Naive thymus-derived CD4-positive, alpha-beta T cell (primary cell): Measurements from ENCODE around the gene C1QC. TPM values are rescaled to one million over a fixed set of nuclear protein-coding genes. Genes with fewer than 3 reads are reported as not detected.

ENCODE experiments used
- ATAC-seq: fragments of 150-1000 bp; cut with Tn5 transposase; 2 replicates; pipeline ENCODE4 v1.10.0; 2021; ENCODE audit warnings: mild to moderate bottlenecking, moderate library complexity
- CTCF ChIA-PET: fragments of 350-600 bp; sonication (Branson Sonifier 250); formaldehyde crosslinking; loops from one replicate; lab custom pipeline; 2021; ENCODE audit warnings: antibody characterized with exemption; lab: Charles Lee
- POLR2A ChIA-PET: fragments of 350-600 bp; sonication (Branson Sonifier 250); formaldehyde crosslinking; loops from one replicate; lab custom pipeline; 2021; ENCODE audit warnings: antibody characterized with exemption, inconsistent platforms; lab: Charles Lee
- DNase-seq, 9 donors: peaks; one replicate each; pipeline versions ENCODE4 v3.0.0 to v3.0.0-alpha.2; 2020 to 2022; ENCODE audit warnings: mixed read lengths in 1 of 9
- H3K27ac ChIP-seq: one replicate; pipeline ENCODE4 v1.7.0; 2013; ENCODE audit warnings: mild to moderate bottlenecking, low read depth, low read length, moderate library complexity
- H3K27me3 ChIP-seq, 2 donors: one replicate each; pipeline ENCODE4 v1.7.0; 2013; ENCODE audit warnings: low read length in 2 of 2, mild to moderate bottlenecking in 2 of 2, moderate library complexity in 2 of 2; ENCODE audit not compliant: control insufficient read depth in 2 of 2, insufficient read depth in 2 of 2
- H3K36me3 ChIP-seq, 3 experiments: 1 replicate in 2 of 3; 2 replicates in 1 of 3; pipeline ENCODE4 v1.7.0; 2013; ENCODE audit warnings: low read length in 3 of 3, mild to moderate bottlenecking in 3 of 3, moderate library complexity in 1 of 3; ENCODE audit not compliant: insufficient read depth in 3 of 3, control insufficient read depth in 2 of 3
- H3K4me1 ChIP-seq, 2 donors: one replicate each; pipeline ENCODE4 v1.7.0; 2013; ENCODE audit warnings: low read length in 2 of 2, mild to moderate bottlenecking in 2 of 2, moderate library complexity in 1 of 2; ENCODE audit not compliant: control insufficient read depth in 2 of 2, insufficient read depth in 2 of 2
- H3K4me3 ChIP-seq: 2 replicates; pipeline ENCODE4 v1.7.0; 2013; ENCODE audit warnings: mild to moderate bottlenecking, low read length
- H3K9me3 ChIP-seq, 3 experiments: 1 replicate in 2 of 3; 2 replicates in 1 of 3; pipeline ENCODE4 v1.7.0; 2013; ENCODE audit warnings: low read length in 3 of 3; ENCODE audit not compliant: control insufficient read depth in 2 of 3
- H3K27ac Mint-ChIP-seq, 9 donors: one replicate each; pipeline ENCODE4 v1.8.0; 2020 to 2022; ENCODE audit warnings: mixed read lengths in 9 of 9, mild to moderate bottlenecking in 8 of 9, moderate library complexity in 5 of 9, inconsistent platforms in 2 of 9
- H3K27me3 Mint-ChIP-seq, 5 donors: one replicate each; pipeline ENCODE4 v1.8.0; 2021 to 2022; ENCODE audit warnings: mixed read lengths in 5 of 5, mild to moderate bottlenecking in 1 of 5
- H3K36me3 Mint-ChIP-seq, 5 donors: one replicate each; pipeline ENCODE4 v1.8.0; 2020 to 2022; ENCODE audit warnings: mixed read lengths in 5 of 5, mild to moderate bottlenecking in 3 of 5, inconsistent platforms in 1 of 5
- H3K4me1 Mint-ChIP-seq, 7 donors: one replicate each; pipeline ENCODE4 v1.8.0; 2020 to 2022; ENCODE audit warnings: mixed read lengths in 7 of 7, mild to moderate bottlenecking in 3 of 7, inconsistent platforms in 1 of 7
- H3K4me3 Mint-ChIP-seq, 10 donors: one replicate each; pipeline ENCODE4 v1.8.0; 2020 to 2022; ENCODE audit warnings: mild to moderate bottlenecking in 10 of 10, mixed read lengths in 10 of 10, moderate library complexity in 6 of 10, inconsistent platforms in 2 of 10
- H3K9me3 Mint-ChIP-seq, 11 donors: one replicate each; pipeline ENCODE4 v1.8.0; 2020 to 2022; ENCODE audit warnings: mixed read lengths in 11 of 11, mild to moderate bottlenecking in 4 of 11, inconsistent platforms in 1 of 11, moderate library complexity in 1 of 11
- intact Hi-C, 2 donors: fragments of 100-400 bp; cut with micrococcal nuclease; formaldehyde crosslinking; loops; one replicate each; pipeline ENCODE4 v1.15.1; 2023
- polyA plus RNA-seq, 2 donors: library from polyadenylated mRNA; unstranded; fragments of 300-500 nt; fragmentation: Illumina TruSeq; gene quantifications; one replicate each; pipeline ENCODE4 v1.2.3, GENCODE V29; 2021
- total RNA-seq, 6 experiments: library from RNA in 5 of 6; stranded (reverse) in 5 of 6; gene quantifications; 1 replicate in 5 of 6; 2 replicates in 1 of 6; pipeline ENCODE4 v1.2.3 and lab custom pipeline; 2021 to 2026

C1QC gene
- total and polyA plus RNA-seq, 7 experiments from 2014 or later = 5.1 to 5.2 TPM; not detected in 5

GRCh38 chr1:22652881-22653316 is 9.5 kb downstream of the C1QC start, which contains the start of gene C1QB:
TSS of gene C1QB (plus strand) at chr1:22653236. CDS start at chr1:22659463, 6,227 bp downstream.
- POLR2A ChIA-PET = no interaction called here
- peaks cover 0 to 24% (median 12%) of the 10 kb centered on the region in 5 donors for H3K27me3 Mint-ChIP-seq

GRCh38 chr1:22654692-22655091 is 11.3 kb downstream of the C1QC start:
- DNase-seq = no peak
- Histone ChIP-seq H3K27ac (no peak overlapping the region), H3K9me3 (no peaks in the 10 kb centered on the region), H3K4me3 (no peak overlapping the region), H3K36me3 (no peaks in the 10 kb centered on the region), H3K4me1 (no peaks in the 10 kb centered on the region), H3K27me3 (no peaks in the 10 kb centered on the region)
- Mint-ChIP-seq H3K4me3 (no peak overlapping the region), H3K4me1 (no peaks in the 10 kb centered on the region), H3K9me3 (no peaks in the 10 kb centered on the region), H3K27me3 (peaks cover 0 to 30% (median 17%) of the 10 kb centered on the region in 5 donors), H3K36me3 (no peaks in the 10 kb centered on the region), H3K27ac (no peak overlapping the region)
- no peak for ATAC-seq
- ChIA-PET CTCF (no interaction called here), POLR2A (no interaction called here)
- intact Hi-C loops = no loop called here

More at GRCh38 chr1:22652881-22653316, 9.5 kb downstream of the C1QC start, which contains the start of gene C1QB:
- Histone ChIP-seq H3K36me3 (no peaks in the 10 kb centered on the region), H3K9me3 (no peaks in the 10 kb centered on the region), H3K4me1 (no peaks in the 10 kb centered on the region), H3K4me3 (no peak within 1 kb of the TSS), H3K27me3 (no peaks in the 10 kb centered on the region), H3K27ac (no peak within 1 kb of the TSS)
- CTCF ChIA-PET = no interaction called here
- H3K4me3 Mint-ChIP-seq = no peak within 1 kb of the TSS
- H3K9me3 Mint-ChIP-seq = no peaks in the 10 kb centered on the region
- intact Hi-C loops = no loop called here
- DNase-seq (no peak), ATAC-seq (no peak)
- no peaks in the 10 kb centered on the region for H3K36me3 Mint-ChIP-seq
- no peaks in the 10 kb centered on the region for H3K4me1 Mint-ChIP-seq
- H3K27ac Mint-ChIP-seq = no peak within 1 kb of the TSS

- Histone ChIP-seq H3K27me3 (no peaks in the 10 kb centered on the region), H3K36me3 (no peaks in the 10 kb centered on the region), H3K27ac (no peak overlapping the region), H3K9me3 (no peaks in the 10 kb centered on the region), H3K4me3 (no peak overlapping the region), H3K4me1 (no peaks in the 10 kb centered on the region)
- Mint-ChIP-seq H3K36me3 (no peaks in the 10 kb centered on the region), H3K4me1 (no peaks in the 10 kb centered on the region), H3K9me3 (peaks cover 0 to 2% (median 0%) of the 10 kb centered on the region in 11 donors), H3K27ac (peak overlapping the region in 1 of 9 donors; percentile 6), H3K27me3 (peaks cover 0 to 29% (median 24%) of the 10 kb centered on the region in 5 donors), H3K4me3 (no peak overlapping the region)
- ChIA-PET POLR2A (no interaction called here), CTCF (no interaction called here)
- intact Hi-C loops = no loop called here
- ATAC-seq (no peak), DNase-seq (no peak)
Observed at GRCh38 chr1:22658385-22659163, 15.1 kb downstream of the C1QC start.

DNA sequence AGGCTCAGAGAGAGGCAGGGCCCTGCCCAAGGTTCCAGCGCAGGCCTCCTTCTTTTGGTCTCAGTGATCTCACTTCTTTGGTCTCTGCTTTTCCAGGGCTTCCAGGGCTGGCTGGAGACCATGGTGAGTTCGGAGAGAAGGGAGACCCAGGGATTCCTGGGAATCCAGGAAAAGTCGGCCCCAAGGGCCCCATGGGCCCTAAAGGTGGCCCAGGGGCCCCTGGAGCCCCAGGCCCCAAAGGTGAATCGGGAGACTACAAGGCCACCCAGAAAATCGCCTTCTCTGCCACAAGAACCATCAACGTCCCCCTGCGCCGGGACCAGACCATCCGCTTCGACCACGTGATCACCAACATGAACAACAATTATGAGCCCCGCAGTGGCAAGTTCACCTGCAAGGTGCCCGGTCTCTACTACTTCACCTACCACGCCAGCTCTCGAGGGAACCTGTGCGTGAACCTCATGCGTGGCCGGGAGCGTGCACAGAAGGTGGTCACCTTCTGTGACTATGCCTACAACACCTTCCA is 17.3 kb downstream of the C1QC start:
- peaks cover 0 to 2% (median 0%) of the 10 kb centered on the region in 11 donors for H3K9me3 Mint-ChIP-seq
- Histone ChIP-seq H3K4me1 (no peaks in the 10 kb centered on the region), H3K27ac (no peak overlapping the region), H3K4me3 (no peak overlapping the region), H3K36me3 (no peaks in the 10 kb centered on the region), H3K27me3 (no peaks in the 10 kb centered on the region), H3K9me3 (no peaks in the 10 kb centered on the region)
- no peaks in the 10 kb centered on the region for H3K36me3 Mint-ChIP-seq
- no peak for ATAC-seq
- DNase-seq = no peak
- H3K4me1 Mint-ChIP-seq = no peaks in the 10 kb centered on the region
- ChIA-PET CTCF (no interaction called here), POLR2A (no interaction called here)
- peaks cover 0 to 27% (median 24%) of the 10 kb centered on the region in 5 donors for H3K27me3 Mint-ChIP-seq
- intact Hi-C loops = no loop called here
- no peak overlapping the region for H3K27ac Mint-ChIP-seq
- no peak overlapping the region for H3K4me3 Mint-ChIP-seq

GRCh38 chr1:22661880-22662279 is 18.4 kb downstream of the C1QC start:
- H3K36me3 ChIP-seq = no peaks in the 10 kb centered on the region
- Mint-ChIP-seq H3K27me3 (peaks cover 0 to 24% (median 18%) of the 10 kb centered on the region in 5 donors), H3K36me3 (no peaks in the 10 kb centered on the region), H3K4me3 (no peak overlapping the region), H3K27ac (no peak overlapping the region), H3K9me3 (peaks cover 0 to 2% (median 0%) of the 10 kb centered on the region in 11 donors), H3K4me1 (no peaks in the 10 kb centered on the region)
- intact Hi-C loops = no loop called here
- no peaks in the 10 kb centered on the region for H3K27me3 ChIP-seq
- no peaks in the 10 kb centered on the region for H3K9me3 ChIP-seq
- ChIA-PET POLR2A (no interaction called here), CTCF (no interaction called here)
- H3K4me3 ChIP-seq = no peak overlapping the region
- DNase-seq (no peak), ATAC-seq (no peak)
- no peaks in the 10 kb centered on the region for H3K4me1 ChIP-seq
- no peak overlapping the region for H3K27ac ChIP-seq

DNA sequence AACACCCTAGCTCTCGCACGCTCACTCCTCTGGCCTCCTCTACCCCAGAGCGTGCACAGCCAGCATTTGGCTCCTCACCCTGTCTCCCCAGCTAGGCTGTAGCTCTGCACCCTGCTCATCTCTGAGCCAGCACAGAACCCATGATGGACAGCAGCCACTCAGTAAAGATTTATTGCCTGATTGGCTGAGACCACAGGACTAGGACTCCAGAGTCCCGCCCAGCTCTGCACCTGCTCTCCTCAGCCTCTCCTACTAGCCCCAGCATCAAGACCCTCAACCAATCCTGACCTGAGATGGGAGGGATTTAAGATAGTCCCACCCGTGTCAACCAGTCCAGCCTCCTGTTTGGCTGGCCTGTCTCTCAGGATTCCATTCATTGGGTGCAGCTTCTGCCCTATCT is 18.9 kb downstream of the C1QC start:
- Mint-ChIP-seq H3K9me3 (peaks cover 0 to 2% (median 0%) of the 10 kb centered on the region in 11 donors), H3K27ac (no peak overlapping the region), H3K4me3 (no peak overlapping the region), H3K36me3 (no peaks in the 10 kb centered on the region), H3K27me3 (peaks cover 0 to 21% (median 15%) of the 10 kb centered on the region in 5 donors), H3K4me1 (no peaks in the 10 kb centered on the region)
- Histone ChIP-seq H3K27me3 (no peaks in the 10 kb centered on the region), H3K27ac (no peak overlapping the region), H3K36me3 (no peaks in the 10 kb centered on the region), H3K9me3 (no peaks in the 10 kb centered on the region), H3K4me3 (no peak overlapping the region), H3K4me1 (no peaks in the 10 kb centered on the region)
- POLR2A ChIA-PET = no interaction called here
- CTCF ChIA-PET = no interaction called here
- DNase-seq = no peak
- intact Hi-C loops = no loop called here
- no peak for ATAC-seq
